GM19351 (cell line): ENCODE data around the gene SELENOO.

Source experiments
- ATAC-seq: cut with Tn5 transposase; IDR thresholded peaks from one replicate; pipeline ENCODE4 v1.9.1; 2021; ENCODE audit warnings: mild to moderate bottlenecking, moderate library complexity; ENCODE audit not compliant: unreplicated experiment

SELENOO gene

DNA sequence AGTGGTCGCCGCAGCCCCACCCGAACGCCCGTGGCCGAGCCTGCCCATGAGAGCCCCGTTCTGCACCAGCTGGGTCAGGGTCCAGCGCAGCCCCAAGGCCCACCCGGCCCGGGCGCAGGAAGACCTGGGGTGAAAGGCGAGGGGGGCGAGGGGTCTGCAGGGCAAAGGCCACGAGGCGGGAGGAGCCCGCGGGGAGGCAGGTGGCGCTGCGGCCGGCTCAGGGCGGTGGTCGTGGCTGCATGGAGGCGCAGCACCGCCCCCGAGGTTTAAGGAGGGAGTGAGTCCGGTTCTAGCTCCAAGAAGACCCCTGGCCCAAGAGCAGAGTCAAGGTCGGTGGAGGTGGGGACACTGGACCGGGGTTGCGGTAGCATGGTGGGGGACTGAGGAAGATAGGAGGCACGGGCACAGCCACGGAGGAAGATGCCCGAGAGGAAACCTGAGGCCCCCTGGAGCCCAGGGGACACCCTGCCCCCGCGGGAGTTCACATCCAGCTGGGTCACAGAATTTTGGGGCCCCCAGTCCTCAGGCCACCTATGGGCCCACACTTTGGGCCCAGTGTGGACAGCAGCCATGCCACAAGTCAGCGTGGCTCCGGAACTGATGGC, 50.8 kb downstream of the SELENOO start:
- no peak for ATAC-seq

DNA sequence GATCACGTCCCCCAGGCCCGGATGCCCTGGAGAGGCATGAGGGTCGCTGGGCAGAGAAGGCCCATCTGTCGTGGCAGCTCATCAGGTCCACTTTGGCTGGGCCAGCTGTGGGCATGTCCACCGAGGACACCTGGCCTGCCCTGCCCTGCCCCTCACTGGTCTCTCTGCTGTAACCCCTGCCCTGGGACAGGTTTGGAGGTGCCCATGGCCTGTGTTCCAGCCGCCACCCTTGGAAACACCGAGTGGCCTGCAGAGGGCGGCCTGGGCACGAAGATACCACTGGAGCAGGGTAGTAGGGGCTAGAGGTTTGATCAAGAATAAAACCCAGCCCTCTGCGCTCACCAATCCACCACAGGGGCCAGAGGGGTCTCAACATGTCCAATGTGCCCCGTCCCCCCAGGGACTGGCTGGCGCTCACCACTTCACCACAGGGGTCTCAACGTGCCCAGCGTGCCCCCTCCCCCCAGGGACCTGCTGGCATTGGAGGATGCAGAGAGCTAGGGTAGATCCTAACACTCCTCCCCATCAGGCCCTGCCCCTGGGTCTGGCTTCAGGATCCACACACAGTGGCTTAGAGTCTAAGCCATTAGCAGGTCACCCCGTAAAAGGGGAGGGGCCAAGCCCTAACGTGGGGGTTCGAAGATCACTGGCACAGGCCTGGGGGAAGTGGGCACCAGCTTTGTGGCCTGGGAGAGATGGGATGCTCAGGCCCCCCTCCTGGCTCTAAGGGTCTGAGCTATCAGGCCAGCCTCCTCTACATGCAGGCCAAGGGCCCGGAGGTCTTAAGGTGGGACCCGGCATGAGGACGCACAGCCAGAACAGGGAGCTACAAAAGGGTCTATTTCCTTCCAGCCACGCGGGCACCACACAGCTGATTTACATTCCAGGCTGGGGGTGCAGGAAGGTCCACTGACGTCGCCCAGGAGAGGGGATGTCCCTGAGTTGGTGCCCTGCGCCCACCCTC, 51.6 kb downstream of the SELENOO start:
- no peak for ATAC-seq

DNA sequence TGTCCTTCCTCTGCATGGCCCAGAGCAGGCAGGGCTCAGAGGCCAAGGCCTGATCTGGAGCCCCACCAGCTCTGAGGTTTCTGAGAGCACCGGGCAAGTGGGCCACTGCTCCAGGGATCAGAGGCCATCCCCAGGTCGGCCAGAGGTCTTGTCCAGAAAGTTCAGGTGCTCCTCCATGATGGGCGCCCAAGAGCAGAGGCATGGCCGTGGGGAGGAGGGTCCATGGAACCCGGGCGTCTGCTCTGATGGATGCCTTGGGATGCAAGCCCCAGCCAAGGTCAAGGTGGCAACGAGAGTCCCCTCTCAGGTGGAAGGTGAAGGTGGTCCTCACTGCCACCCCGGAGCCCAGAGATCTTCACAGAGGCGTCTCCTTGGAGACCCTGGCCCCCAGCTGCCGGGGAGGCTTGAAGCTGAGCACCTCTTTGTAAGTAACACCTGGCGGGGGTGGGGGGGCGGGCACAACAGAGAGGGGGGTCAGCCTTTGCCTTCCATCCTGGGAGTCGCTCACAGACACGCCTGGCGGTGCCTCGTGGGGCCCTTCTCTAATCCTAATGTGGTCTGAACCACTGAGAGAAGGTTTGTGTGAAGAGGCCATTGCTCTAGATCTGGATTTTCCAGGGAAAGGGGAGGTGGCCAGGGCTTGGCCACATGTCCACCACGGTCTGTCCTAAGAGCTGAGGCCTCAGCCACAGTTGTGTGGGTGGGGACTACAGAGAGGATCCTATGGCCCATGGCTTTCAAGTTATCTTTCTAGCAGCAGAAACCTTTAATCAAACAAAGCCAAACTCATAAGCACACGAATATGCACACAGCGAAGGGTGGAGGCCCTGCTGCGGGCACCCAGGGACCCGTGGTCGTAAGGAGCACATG, 52.5 kb downstream of the SELENOO start:
- ATAC-seq = no peak

DNA sequence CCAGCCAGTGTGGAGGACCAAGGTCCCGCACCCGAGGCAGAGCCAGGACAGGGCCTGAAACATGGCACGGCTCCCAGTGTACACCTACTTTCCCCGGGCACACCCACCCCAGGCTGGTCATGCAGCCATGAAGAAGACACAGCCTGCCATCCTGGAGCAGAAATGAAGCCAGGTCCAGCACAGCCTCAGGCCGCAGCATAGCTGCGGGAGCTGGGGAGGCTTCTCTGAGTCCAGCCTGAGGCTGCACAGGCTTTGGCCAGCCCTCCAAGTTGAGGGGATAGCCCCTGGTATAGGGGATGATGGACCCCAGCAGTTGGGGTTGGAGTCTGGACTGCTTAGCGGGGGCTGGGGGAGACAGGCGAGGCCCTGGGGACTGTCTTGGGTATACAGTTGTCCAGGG, 53.1 kb downstream of the SELENOO start:
- no peak for ATAC-seq

DNA sequence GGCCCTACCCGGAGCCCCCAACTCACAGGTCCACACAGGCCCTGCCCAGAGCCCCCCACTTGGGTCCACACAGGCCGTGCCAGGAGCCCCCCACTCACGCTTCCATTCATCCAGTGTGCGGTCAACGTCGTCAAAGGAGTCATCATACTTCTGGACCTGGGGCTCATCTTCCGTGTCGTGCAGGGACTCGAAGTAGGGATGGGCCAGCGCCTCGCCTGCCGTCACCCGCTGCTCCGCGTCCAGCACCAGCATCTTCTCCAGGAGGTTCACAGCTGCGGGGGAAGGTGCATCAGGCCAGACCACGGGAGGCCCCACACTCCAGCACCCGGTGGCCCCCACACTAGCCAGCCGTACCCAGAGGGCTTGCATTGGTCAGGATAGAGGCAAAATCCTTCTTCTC, 54.3 kb downstream of the SELENOO start:
- ATAC-seq = no peak

DNA sequence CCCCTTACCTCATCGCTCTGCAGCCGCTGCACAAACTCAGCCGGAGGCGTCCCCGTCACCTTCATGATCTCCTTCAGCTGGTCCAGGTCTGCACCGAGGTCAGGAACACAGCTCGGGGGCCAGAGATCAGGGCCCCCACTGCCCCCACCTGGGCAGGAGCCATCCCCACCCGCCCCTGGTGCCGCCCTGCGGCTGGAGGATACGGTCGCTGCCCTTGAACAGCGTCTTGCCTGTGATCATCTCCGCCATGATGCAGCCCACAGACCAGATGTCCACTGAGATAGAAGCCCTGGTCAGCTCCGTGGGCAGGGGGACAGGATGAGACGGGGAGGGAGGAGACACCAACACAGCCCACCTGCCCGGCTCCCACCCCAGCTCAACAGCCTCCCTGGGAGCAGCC, 54.8 kb downstream of the SELENOO start:
- ATAC-seq = no peak

DNA sequence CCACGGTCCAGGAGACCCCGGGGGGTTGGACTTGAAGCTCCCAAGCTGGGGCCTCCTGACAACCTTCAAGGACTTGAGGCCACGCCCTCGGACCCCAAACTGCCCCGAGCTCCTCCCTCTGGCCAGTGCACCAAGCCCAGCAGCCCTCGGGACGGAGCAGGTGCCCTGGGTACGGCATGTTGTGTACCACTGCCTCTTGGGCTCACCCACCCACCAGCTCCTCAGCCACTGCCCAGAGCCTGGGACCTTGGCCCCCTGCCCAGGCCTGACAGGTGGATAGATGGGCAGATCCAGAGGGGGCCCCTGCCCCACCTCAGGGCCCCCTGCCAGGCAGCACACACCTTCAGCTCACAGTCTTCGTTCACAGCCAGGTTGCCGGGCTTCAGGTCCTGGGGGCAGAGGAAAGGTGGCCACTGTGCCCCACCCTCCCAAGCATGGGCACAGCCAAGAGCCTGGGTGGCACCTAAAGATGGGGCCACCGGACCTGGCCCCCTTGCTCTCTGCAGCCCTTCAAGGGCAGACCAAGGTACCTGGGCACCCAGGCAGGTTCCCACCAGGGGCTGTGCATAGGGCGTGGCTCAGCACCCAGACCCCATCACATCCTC, 55.5 kb downstream of the SELENOO start:
- ATAC-seq = no peak

DNA sequence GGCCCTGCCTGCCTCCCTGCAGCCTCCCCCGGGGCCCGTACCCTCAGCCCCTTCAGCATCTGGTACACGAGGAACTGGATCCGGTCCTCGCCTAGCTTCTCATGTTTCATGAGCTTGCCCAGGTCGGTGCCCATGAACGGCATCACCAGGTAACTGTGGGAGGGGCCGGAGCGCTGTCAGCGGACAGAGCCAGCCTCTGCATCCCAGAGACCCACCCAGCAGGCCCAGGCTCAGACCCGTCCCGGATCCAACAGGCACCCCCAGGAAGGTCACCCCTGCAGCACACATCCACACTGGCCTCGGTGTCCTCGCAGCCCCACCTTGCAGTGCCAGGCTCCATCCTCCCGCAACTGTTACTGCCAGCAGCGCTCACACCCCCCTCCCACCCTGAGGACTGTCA, 56.2 kb downstream of the SELENOO start:
- no peak for ATAC-seq

DNA sequence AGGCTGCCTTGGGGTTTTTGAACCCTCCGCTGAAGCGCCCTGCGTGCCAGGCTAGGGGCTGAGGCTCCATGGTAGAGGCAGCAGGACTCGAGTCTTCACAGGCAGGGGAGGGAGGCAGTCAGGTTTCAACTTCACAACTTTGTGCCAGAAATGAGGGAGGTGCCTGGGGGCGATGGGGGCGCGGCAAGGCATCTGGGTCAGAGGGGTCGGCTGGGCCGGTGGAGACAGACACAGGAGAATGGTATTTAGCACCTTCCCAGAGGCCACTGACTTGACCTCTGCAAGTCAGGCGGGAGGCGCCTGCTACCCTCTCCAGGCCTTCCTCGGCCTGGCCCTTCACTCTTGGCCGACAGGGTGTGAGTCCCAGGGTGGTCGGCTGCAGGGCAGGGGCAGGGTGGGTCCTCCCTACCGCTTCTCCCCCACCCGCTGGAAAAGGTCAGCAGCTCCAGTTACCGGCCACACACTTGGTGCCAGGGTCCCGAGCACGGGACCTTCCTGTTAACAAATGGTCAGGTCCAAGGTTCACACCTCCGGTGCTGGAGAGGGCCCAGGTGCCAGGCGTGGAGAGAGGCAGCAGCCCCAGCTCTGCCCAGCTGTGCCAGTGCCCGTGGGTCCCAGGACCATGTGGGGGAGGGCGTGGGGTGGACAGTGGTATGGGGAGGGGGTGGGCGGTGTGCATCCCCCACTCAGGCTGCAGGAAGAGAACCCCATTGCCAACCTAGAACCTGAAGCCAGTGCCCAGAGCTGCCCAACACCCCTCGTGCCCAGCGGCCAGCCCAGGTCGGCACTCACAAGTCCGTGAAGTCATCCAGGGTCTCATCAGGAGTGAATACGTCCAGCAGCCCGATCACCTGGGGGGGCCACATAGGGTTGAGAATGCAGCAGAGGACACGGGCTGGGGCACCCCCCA, 56.9 kb downstream of the SELENOO start:
- no peak for ATAC-seq

DNA sequence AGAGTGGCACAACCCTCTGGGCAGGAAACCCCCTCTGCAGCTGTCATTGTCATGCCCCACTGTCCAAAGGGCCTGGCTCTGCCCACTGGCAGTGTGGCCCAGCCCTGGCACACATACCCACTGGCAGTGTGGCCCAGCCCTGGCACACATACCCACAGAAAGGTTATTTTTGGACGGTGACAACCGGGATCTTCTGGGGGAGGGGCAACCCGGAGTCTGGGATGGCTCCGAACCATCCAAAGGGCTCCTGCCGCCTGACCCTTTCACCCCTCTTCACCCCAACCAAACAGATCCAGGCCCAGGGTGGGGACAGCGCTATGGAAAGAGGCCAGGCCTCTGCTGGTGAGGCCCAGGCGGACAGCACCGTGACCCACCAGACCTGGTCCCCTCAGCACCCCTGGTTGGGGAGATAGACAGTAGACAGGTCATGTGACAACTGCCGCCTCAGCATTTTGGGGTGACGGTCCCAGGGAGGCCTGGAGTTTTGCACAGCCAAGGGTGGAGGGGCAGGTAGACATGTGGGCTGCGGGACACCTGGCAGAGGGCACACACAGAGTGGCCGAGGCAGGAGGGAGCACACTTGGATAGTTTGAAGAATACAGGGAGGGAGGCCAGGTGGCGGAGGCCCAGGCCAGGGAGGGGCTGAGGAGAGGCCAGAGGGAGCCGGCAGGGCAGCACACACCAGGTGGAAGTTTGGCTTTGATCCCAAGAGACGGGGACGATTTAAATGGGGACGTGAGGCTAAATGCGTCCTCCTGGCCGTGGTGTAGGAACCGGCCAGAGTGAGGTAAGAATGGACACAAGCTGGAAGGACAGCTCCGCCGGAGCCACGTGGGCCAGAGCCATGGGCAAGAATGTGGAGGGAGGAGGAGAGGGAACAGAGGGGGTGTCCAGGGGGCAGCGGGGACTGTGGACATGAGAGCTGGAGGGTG, 57.8 kb downstream of the SELENOO start:
- no peak for ATAC-seq

DNA sequence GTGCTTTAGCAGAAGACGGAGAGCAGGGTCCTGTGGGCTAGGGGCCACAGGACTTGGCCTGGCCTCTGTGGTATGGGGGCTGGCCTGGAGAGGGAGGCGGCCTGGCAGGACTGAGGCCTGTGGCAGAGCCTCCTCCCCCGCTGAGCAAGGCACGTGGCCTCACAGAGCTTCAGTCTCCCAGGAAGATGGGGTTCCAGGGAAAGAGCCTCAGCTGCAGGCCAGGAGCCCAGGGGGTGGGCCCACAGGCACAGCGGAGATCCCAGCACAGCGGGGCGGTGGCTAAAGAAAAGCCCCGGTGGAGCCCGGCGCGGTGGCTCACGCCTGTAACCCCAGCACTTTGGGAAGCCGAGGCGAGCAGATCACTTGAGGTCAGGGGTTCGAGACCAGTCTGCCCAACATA, 58.5 kb downstream of the SELENOO start:
- ATAC-seq = no peak

DNA sequence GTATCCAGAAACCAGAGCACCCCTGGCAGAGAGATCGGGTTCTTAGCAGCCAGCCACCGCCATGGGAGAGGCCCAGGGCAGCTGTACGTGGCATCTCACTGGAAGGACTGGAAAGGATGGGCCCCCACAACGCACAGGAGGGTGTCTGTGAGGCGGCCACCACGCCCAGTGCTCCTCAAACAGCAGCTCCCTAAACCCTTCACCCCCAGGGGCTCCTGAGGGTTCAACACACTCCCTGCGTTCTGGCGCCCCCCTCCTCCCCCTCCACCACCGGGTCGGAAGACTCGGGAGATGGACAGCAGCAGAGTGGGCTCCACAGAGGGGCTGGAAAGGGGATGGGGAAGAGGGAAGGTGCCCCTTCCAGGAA, 59.6 kb downstream of the SELENOO start:
- ATAC-seq = no peak

DNA sequence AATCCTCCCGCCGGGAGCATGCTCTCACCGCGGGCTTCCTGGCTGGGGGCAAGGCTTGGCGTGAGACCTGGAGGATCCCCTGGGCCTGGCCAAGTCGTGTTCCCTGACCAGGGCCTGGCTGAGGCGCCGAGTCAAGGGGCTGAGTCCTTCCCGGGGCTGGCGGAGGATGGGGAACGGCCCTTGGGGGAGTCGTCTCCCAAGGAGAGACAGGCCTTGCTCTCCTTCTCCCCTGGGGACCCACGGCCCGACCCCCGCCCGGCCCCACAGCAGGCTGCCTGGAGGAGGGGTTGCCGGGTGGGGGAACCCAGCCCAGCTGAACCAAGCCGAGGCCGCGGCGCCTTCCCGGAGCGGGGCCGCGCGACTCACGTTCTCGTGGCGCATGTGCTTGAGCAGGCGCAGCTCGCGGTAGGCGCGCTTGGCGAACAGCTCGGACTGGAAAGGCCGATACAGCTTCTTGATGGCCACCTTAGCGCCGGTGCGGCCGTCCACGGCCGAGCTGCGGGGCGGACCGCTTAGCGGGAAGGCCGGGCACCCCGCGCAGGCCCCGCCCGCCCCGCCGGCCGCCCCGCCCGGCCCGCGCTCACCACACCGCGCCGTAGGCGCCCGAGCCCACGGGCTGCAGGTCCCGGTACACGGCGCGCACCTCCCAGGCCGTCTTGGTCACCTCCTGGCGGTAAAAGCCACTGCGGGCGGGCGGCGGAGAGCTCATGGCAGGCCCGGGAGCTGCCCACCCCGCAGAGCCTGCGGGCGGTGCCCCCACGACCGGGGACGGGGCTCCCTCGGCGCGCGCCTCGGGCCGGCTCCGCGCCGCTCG, 60.2 kb downstream of the SELENOO start:
- ATAC-seq = no peak

DNA sequence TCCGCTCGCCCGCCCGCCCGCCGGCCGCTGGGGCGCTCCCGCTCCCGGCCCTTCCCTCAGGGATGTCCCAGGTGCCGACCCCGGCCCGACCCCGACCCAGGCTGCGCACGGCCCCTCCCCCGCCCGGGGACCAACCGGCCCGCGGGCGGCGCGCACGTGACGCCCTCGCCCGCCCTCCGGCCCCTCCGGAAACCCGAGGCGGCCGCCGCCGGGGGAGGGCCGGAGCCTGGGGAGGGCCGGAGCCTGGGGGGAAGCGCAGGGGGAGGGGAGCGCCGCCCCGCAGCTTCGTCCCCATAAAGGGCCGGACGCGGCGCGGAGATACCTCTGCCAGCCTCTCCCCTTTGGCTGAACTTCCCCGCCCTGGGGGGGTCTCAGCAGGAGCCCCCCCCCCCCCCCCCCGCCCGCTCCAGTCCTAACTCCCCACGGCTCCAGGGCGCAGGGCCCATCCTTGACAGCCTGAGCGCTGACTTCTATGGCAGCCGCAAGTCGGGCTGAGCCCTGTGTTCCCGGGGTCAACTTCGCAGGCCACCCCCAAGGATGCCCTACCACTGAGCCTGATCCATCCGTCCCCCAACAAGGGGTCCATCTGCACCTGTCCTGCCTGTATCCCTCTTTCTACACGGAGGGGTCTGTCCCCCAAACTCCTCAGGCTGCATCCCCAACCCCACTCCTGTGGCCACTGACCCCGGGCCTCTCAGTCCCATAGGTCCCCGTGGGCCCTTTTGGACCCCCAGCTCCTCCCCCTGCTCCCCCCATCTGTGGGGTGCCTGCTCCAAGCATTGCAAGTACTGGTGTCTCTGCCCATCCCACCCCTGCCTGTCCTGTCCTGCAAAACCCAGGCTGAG, 61.0 kb downstream of the SELENOO start, which contains the start of gene MAPK12:
Gene MAPK12, minus strand, starts transcription at position 69 of the 845 bp plus-strand sequence. CDS start 174 bp downstream, outside the sequence.
- no peak for ATAC-seq

DNA sequence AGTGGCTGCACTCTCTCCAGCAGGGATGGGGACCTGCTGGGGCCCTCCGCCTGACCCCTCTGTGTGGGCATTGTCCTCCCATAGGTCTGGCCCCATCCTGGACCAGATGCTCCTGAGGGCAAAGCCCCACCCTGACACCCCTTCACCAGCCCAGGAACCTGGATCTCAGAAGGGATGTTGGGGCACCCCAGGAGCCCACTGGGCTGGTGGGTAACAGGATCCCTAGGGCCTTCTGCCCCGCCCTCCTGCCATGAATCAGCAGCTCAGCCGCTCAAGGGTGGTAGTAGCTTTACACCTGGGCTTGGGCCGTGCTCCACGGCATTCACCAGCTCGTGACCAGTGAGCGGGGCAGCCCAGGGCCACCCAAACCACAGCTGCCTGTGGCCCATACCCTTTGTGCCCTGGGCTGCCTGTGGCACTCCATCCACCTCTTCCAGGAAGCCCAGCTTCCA, 61.7 kb downstream of the SELENOO start:
- no peak for ATAC-seq

DNA sequence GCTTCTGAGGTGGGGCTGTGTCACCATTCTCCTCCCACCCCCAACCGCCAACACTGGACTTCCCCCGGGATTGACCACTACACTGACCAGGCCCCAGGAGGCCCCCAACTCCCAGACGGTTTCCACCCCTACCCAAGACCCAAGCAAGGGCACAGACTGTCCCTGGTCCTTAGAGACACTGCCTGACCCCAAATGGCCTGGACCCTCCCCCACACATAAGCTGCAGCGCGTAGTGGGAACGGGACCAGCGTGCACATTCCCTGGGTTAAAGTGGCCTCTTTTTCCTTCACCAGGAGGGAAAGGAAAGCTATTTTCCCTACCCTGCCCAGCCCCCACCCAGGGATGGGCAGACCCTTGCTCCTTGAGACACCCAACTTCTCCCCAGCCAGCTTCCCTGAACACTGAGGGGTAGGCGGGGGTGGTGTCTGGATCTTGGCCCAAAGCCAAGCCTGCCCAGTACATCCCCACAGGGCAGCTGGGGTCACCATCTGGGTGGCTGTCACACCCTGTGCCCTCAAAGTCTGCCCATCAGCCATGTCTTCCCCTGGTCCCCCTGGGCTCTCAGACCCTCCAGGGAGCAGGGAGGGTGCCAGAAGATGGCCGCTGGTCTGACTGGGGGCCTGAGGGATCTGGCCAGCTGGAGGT, 62.3 kb downstream of the SELENOO start:
- no peak for ATAC-seq
